Measurements from ENCODE around the gene ABLIM2.

The ABLIM2 gene

GRCh38 chr4:8099981-8100464 is 58.6 kb downstream of the ABLIM2 start:
- DNase-seq: no peak

DNA sequence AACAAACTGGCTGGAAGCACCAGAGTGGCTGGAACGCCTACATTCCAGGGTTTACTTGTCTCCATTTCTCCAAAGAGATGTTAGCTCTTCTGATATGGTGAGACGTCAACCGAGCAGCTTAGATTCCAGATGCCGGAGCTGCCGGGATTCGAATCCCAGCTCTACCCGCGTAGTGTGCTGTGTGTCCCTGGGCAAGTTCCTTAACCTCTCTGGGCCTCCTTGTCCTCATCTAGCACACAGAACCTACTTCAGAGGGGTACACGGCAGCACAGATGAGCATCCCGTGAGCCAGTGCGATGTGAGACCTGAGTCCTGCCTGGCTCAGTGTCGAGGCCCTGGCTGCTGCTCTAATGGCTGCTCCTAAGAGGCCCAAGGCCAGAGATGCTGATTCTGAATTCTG is 60.1 kb downstream of the ABLIM2 start:
- DNase-seq: no peak

DNA sequence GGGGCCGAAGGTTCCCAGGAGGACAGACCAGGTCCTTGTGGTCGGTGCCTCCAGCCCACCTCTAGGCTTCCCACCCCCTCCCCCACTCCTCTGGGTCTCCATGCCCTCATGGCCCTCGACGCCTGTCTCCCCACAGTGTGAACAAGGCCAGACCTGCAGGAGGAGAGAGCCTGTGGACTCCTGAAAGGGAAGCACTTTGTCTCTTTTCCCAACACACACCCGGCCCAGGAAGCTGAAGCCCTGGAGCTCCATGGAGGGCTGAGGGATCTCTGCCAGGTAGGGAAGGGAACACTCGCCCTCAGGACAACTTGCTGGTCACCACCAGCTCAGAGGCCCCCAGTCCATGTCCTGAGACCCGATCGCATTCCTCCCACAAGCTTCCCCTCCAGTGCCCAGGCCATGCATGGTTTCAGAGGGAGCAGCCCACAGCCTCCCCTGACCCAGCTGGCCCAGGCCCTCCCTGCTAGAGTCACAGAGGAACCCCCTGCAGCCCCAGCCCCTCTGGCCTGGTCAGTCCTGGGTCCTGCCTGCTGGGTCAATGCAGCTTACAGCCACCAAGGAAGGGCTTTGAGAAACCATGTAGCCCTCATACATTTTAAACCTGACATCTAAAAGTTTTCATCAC is 60.8 kb downstream of the ABLIM2 start:
- DNase-seq: no peak

DNA sequence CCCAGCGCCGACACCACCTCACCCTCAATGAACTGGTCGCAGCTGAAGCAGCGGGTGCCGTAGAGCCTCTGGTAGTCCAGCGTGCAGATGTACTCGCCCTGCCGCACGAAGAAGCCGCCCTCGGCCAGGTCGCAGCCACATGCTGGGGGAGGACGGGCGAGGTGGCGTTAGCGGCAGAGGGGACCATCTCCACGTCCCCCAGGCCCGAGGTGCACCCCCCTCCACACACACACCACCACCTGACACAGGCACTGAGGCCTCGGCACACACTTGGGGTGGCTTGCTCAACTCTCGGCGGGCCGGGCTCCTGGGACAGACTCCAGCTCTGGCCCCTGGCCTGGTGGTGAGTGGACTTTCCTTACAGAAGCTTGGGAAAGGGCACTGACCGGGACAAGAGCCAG is 61.5 kb downstream of the ABLIM2 start:
- no peak for DNase-seq

GRCh38 chr4:8096690-8097061 is 61.9 kb downstream of the ABLIM2 start:
- no peak for DNase-seq

DNA sequence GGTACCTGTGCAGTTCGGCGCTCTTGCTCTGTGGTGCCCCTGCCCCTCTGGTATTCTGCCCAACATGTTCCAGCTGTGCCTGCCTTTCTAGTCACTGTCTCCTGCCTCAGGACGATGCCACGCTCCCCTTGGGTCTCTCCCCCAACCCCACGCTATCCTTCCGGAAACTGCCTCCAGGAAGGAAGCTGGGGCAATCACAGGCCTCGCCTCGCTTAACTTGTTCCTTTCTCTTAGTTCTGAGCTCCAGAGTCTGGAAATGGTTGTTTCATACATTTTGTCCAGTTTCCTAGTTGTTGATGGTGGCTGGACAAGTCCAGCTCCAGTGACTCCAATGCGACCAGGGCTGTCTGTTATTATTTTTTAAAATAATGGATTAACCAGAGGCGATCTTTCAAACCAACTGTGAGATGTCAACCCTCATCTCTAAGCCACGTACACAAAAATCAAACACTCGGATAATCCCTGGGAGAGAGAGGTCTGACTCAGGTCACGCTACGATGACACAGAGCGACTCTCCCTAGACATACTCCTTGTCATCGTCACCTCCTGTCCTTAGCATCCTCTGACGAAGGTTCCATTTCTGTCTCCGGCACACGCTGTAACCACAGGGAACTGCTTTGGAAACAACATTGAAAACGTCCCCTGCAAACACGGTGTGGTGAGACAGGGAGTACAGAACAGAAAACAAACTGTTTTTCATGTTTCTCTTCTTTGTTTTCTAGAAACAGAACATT is 62.5 kb downstream of the ABLIM2 start:
- no peak for DNase-seq

DNA sequence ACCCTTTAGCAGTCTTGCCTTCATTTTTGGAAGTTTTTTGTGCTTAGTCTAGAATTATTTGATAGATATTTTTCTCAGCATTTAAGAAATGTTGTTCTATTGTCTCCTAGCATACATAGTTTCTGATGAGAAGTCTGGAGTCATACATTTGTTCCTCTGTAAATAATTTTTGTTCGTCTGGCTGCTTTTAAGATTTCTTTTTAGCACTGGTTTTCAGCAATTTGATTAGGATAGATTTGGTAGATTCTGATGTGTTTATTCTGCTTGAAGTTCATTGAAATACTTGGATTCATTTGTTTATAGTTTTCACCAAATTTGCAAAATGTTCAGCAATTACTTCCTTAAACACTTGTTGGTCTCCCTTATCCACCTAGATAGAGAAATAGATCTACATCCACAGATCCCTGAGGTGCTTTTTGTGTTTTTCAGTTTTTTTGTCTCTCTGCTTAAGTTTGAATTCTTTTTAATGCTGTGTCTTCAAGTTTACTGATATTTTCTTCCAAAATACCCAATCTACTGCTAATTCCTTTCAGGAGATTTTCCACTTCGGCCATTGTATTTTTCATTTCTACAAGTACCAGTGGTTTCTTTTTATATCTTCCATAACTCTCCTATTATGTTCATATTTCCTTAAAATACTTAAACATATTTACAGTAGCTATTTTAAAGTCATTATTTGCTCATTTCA is 64.9 kb downstream of the ABLIM2 start:
- DNase-seq: no peak

DNA sequence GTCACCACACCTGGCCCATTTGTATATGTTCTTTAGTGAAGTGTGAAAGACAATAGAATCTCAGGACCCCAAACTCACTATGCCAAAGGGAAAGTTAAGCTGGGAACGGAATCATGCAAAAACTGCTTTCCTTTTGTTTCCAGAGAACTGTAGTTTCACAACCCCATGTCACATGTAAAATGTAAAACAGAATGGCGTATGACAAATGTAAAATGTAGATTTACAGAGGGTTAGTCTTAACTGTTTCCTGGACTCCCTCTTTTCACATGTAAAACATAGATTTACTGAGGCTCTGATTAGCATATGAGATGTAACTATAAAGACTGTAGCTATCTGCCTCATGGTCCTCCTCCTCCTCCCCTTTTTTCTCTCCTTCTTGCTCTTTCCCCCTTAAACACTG is 66.3 kb downstream of the ABLIM2 start:
- DNase-seq: no peak

DNA sequence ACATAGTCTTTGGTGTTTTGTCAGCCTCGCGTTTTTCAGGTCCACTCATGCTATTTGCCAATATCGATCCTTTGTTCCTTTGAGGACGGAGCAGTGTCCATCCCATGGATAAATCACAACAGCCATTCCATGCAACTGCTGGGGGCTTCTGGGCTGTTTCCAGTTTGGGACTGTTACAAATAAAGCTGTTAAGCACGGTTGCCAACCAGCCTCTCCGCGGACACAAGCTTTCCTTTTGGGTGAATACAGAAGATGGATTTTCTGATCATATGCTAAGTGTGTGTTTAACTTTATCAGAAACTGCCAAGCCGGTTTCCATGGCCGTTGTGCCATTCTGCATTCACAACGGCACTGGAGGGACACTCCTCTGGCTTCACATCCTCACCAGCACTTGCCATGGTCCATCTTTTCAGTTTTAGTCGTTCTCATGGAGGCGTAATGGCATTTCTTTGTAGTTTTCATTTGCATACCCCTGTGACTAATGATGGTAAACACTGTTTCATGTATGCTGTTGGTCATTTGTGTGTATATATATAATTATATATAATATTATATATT is 67.8 kb downstream of the ABLIM2 start:
- no peak for DNase-seq

- no peak for DNase-seq
These were observed 68.3 kb downstream of the ABLIM2 start for GRCh38 chr4:8090312-8090711.

- DNase-seq: no peak
These were observed 68.8 kb downstream of the ABLIM2 start for GRCh38 chr4:8089862-8090261.

DNA sequence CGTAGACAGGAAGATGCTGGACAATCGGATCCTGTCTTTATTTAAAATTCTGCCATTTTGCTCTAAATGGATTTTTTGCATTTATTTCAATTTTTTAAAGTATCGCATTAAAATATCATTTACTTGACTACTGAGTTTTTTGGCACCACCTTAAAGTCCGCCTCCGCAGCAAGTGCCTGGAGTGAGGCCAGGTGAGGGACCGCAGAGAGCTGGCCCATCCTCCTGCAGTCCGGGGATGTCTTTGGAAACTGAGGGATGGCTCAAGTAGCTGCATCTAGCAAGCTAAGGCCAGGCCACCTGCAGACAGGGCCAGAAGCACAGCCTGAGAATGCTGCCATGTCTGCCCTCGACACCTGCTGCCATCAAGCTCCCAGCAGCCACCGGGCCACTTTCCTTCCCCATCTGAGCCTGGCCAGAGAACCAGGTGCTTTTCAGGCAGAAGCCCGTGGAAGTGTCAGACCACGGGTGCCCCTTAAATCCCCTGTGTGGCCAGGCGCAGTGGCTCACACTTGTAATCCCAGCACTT is 69.6 kb downstream of the ABLIM2 start:
- DNase-seq: no peak

DNA sequence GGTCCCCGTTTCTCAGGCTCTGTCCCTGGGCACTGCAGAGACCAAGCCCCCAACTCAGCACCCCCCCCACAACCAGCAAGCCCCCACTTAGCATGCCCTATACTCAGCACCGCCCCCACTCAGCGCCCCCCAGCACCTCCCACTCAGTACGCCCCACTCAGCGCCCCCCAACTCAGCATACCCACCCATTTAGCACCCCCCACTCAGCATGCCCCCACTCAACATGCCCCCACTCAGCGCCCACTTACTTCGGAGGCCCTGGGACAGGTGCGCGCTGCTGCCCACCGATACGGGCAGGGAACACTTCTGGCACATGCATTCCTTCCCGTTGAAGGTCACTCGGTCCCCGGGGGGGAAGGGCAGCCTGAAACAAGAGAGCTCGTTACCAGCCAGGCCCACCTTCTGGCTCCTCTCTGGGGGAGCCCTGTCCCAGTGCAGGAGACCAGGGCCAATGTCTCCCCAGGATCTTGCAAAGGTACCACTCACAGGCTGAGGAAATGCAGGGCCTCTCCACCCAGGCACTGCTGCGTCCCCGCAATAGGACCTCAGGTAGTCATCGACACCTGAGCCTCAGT is 70.6 kb downstream of the ABLIM2 start:
- no peak for DNase-seq

DNA sequence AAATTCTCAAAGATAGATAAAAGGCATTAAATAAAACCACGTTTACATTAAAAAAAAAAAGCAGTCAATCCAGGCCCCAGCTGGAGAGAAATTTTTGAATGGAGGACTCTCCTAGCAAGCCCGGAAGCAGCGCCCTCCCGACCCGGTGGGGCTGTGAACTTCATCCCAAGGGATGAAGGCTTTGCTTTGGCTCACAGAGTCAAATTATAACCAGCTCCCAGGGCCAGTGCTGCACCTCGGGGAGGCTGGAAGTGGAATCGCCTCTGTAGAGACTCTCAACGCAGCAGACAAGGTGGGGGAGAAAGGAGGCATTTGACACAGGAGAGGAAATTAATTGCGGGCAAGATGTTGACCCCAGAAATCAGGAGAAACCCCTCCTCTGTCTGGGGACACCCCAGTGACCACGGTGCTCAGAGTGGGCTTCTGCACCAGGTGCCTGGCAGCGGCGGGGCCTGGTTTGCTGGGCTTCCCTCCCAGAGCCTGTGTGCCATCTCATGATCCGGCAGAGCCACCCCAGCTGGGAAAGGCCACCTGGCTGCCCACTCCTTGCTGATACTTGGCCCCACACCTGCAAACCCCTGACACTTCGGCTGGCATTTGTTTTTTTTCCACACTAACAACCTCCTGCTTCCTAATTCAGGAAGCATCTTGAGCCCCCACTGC is 71.7 kb downstream of the ABLIM2 start:
- no peak for DNase-seq

- no peak for DNase-seq
These were observed 73.0 kb downstream of the ABLIM2 start for GRCh38 chr4:8085491-8086117.

DNA sequence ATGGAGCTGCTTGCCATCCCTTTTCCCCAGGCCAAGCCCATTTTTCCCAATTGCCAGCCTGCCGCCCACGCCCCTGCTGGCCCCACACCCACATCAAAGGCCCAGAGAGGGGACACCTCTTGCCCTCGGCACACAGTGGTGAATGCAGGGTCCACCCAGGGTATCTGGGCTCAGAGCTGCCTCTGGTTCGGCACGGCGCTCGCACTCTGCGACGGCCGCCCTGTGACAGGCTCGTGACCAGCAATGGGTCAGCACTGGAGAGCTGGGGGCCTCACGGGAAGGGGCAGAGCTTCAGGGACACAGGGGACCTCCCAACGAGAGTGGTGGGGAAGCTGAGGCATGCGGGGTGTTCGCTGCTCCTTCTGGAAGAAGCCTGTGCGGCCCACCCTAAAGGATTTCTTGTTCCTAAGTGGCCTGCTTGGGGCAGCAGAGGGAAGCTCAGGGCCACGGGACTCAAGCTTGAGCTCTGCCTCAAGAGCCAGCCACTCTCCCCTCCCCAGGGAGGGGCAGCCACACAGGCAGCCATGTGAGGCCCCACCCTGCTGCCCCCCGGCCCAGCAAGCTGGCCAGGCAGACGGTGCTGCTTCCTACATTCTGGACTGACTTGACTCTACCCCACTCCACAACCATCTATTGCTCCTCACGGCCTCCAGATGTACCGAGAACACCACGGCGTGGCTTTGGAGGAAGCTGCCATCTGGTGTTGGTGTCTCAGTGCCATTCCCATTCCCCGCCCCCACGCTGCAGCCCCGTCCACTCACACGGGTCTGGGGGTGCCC is 73.7 kb downstream of the ABLIM2 start:
- no peak for DNase-seq

DNA sequence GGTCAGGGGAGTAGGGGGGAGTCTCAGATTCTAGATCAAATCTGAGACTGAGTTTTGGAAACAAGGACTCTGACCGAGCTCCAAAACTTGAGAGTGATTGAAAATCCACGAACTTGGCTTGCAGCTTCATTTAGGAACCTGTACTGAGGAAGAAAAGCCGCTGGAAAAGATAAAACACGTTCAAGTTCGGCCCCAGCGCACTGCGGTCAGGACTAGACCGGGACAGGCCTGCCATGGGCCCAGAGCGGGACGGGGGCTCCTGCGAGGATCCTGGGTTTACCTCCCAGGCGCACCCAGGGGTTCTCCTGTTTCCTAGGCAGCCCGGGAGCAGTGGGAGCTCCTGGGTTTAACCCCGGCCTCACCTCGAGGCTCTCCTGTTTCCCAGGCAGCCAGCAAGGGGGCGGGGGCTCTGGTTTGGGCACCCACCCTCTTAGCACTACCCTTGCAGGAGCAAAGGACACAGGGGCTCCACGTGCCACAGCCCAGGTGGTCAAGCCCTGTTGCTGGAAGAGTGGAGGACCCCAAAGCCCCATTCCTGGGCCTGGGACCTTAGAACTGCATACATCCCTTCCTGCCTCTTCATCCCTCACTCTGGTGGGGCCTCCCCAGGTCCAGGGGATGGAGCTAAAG is 74.5 kb downstream of the ABLIM2 start:
- no peak for DNase-seq

- DNase-seq: no peak
These were observed 75.4 kb downstream of the ABLIM2 start for GRCh38 chr4:8083086-8083825.

DNA sequence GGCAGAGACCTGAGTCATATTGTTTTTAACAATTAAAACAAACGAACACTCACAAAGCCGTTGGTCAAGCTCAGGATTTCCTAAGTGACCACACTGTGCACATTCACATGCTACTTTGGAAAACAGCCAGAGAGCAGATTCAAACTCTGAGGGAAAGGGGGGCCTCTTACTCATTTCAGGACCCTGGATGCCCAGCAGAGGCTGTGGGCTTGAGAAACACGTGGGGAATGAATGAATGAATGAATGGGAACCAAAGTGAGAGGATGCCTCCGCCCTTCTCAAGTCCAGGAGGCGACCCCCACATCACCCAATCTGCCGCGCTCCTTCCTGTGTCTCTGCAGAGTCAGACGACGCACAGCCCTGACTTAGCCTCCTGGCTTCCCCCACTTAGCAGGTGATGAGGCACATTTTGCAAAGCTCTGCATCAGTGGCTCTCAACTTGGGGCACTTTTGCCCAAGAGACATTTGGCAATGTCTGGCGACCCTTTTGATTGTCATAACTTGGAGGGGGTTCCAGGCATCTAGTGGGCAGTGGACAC is 76.0 kb downstream of the ABLIM2 start:
- no peak for DNase-seq

Measured in NCI-H1436 treated with DMSO at 0.1 percent for 48 hours (cell line).